Peyer's patch (tissue), 4 donors: ENCODE results near the gene MAB21L3. TPM values are rescaled to one million over a fixed set of nuclear protein-coding genes. Genes with fewer than 3 reads are reported as not detected.

Experiments used
- DNase-seq, 3 donors: peaks; one replicate each; pipeline ENCODE4 v3.0.0-alpha.2; 2017 to 2019
- H3K27ac ChIP-seq, 4 donors: fragments of 200-600 bp; sonication (generic); one replicate each; pipeline ENCODE4 v1.5.1; 2016 to 2019
- H3K27me3 ChIP-seq, 2 donors: fragments of 200-600 bp; sonication (generic); one replicate each; pipeline ENCODE4 v1.5.1; 2019
- H3K36me3 ChIP-seq, 3 donors: fragments of 200-600 bp; sonication (generic); one replicate each; pipeline ENCODE4 v1.5.1; 2016 to 2019
- H3K4me1 ChIP-seq, 4 donors: fragments of 200-600 bp; sonication (generic); one replicate each; pipeline ENCODE4 v1.5.1; 2016 to 2019
- H3K4me3 ChIP-seq, 4 donors: fragments of 200-600 bp; sonication (generic); 1 replicate in 3 of 4; 2 replicates in 1 of 4; pipeline ENCODE4 v1.5.1; 2016 to 2019; ENCODE audit warnings: mild to moderate bottlenecking in 1 of 4
- H3K9me3 ChIP-seq, 4 donors: fragments of 200-600 bp; sonication (generic); one replicate each; pipeline ENCODE4 v1.5.1; 2016 to 2019; ENCODE audit warnings: mild to moderate bottlenecking in 1 of 4
- POLR2A ChIP-seq, 2 donors: fragments of 450-650 bp; IDR thresholded peaks; one replicate each; pipeline ENCODE4 v1.5.1; 2017; ENCODE audit warnings: antibody characterized with exemption in 2 of 2, mild to moderate bottlenecking in 2 of 2, moderate library complexity in 2 of 2
- total RNA-seq, 4 donors: library from RNA; depleted of rRNA; stranded (reverse); fragments of >200 nt; gene quantifications; one replicate each; pipeline ENCODE4 v1.1.0, GENCODE V29; 2016
- TF ChIP-seq, protein P1 (sequence below), 6 experiments: fragments of 450-650 bp in 4 of 6; fragments of 200-600 bp in 2 of 6; sonication (generic) in 1 of 6; IDR thresholded peaks; one replicate each; pipeline ENCODE4 v1.5.1; 2017 to 2019; ENCODE audit warnings: antibody characterized with exemption in 6 of 6, mild to moderate bottlenecking in 3 of 6, moderate library complexity in 1 of 6

MAB21L3 gene
- total RNA-seq, 4 donors from 2014 or later = 0.94 to 1.8 (median 1.1) TPM; not detected in 1

DNA sequence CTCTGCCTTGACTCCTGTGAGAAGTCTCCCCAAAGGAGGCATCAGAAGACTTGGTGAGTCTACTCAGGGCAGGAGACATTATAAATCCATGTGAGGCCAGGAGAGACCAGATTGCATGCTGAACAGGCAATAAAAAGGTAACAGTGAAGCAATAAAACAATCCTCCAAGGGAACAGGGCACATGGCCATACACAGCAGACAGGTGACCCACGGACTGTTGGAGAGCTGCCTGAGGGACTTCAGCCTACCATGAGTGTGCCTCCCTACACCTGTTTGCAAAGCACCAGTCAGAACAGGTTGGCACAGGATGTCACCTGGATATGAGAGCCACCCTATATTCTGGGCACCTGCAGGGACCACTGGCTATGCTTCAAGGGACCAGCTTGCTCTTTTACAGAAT is 67.6 kb downstream of the MAB21L3 start:
- Histone ChIP-seq H3K27ac (peak overlapping the region in 3 of 4 donors; percentile 71 to 94 (median 86)), H3K36me3 (no peaks in the 10 kb centered on the region), H3K4me1 (peaks cover 0 to 15% (median 4%) of the 10 kb centered on the region in 4 donors), H3K4me3 (no peak overlapping the region), H3K27me3 (no peaks in the 10 kb centered on the region), H3K9me3 (no peaks in the 10 kb centered on the region)
- DNase-seq = peak in 2 of 3 donors; percentile 89 to 91
- TF ChIP-seq POLR2A (IDR thresholded peaks at IDR 0.05) = peak in 1 of 2 donors; percentile 12
- TF ChIP-seq, protein P1, sequence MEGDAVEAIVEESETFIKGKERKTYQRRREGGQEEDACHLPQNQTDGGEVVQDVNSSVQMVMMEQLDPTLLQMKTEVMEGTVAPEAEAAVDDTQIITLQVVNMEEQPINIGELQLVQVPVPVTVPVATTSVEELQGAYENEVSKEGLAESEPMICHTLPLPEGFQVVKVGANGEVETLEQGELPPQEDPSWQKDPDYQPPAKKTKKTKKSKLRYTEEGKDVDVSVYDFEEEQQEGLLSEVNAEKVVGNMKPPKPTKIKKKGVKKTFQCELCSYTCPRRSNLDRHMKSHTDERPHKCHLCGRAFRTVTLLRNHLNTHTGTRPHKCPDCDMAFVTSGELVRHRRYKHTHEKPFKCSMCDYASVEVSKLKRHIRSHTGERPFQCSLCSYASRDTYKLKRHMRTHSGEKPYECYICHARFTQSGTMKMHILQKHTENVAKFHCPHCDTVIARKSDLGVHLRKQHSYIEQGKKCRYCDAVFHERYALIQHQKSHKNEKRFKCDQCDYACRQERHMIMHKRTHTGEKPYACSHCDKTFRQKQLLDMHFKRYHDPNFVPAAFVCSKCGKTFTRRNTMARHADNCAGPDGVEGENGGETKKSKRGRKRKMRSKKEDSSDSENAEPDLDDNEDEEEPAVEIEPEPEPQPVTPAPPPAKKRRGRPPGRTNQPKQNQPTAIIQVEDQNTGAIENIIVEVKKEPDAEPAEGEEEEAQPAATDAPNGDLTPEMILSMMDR (IDR thresholded peaks at IDR 0.05) = no peak

DNA sequence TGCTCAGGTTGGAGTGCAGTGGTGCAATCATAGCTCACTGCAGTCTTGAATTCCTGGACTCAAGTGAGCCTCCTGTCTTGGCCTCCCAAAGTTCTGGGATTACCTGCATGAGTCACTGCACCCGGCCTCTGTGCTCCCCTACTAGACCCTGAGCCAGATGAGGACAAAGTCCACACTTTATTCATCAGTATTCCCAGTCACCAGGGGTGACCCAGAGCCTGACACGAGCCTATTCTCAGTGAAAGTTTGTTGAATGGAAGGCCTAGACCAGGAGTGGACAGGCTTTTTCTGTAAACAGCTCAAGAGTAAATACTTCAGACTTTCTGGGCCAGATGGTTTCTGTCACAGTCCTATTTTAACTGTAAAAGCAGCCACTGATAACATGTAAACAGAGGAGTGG is 68.2 kb downstream of the MAB21L3 start:
- no peaks in the 10 kb centered on the region for H3K36me3 ChIP-seq
- no peak for TF ChIP-seq POLR2A (IDR thresholded peaks at IDR 0.05)
- TF ChIP-seq, protein P1 (IDR thresholded peaks at IDR 0.05) = no peak
- peak in 2 of 3 donors; percentile 61 to 72 for DNase-seq
- no peaks in the 10 kb centered on the region for H3K9me3 ChIP-seq
- H3K4me3 ChIP-seq = no peak overlapping the region
- peaks cover 0 to 15% (median 4%) of the 10 kb centered on the region in 4 donors for H3K4me1 ChIP-seq
- no peaks in the 10 kb centered on the region for H3K27me3 ChIP-seq
- peak overlapping the region in 3 of 4 donors; percentile 71 to 94 (median 86) for H3K27ac ChIP-seq

DNA sequence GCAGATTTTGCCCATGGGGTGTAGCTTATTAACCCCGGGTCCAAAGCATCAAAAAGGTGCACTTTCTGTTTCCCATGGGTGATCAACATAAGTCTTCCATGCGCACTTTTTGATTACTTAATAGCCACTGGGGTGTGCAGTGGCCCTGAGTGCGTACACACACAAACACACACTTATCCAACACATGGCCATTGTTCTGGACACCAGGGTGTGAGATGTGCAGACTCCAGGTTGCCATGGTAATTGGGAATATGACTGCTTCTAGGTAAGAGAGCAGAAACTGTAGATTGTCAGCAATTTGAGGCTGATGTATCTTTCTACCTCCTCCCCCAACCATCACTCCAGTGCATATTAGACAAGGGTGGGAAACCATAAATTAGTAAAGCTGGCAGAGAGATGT is 68.8 kb downstream of the MAB21L3 start:
- Histone ChIP-seq H3K36me3 (no peaks in the 10 kb centered on the region), H3K27me3 (no peaks in the 10 kb centered on the region), H3K9me3 (no peaks in the 10 kb centered on the region), H3K4me3 (no peak overlapping the region), H3K4me1 (peaks cover 0 to 15% (median 4%) of the 10 kb centered on the region in 4 donors), H3K27ac (peak overlapping the region in 3 of 4 donors; percentile 71 to 94 (median 86))
- TF ChIP-seq, protein P1 (IDR thresholded peaks at IDR 0.05) = no peak
- no peak for TF ChIP-seq POLR2A (IDR thresholded peaks at IDR 0.05)
- no peak for DNase-seq

DNA sequence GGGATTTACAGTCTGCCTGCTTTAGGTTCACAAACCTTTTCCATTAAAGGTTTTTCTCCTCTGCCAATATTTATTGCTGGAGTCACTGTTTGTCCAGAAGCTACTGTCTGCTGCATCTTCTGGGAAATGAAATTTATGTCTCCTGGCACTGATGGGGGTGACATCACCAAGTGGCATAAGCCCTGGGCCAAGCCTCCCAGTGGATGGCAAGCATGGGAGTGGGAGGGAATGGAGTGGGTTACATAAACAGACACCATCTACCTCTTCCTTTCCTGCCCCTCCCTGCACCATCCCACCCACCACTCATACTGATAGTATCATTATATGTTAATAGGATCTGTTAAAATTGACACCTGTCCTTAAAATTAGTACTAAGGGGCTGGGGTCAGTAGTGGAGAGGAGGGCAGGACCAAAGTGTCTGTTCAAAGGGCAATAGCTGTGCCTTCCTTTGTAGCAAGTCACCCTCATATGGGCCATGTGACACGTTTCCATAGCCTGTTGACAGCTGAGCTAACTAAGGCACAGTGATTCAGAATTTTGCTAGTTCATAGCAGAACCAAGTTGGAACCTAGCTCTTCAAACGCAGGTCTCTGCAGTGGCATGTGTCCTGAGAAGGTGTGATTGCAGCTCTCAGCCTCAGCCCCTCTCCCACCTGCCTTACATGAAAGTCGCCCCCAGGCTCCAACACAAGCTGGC is 71.0 kb downstream of the MAB21L3 start:
- TF ChIP-seq, protein P1 (IDR thresholded peaks at IDR 0.05) = no peak
- TF ChIP-seq POLR2A (IDR thresholded peaks at IDR 0.05) = no peak
- Histone ChIP-seq H3K9me3 (no peaks in the 10 kb centered on the region), H3K36me3 (no peaks in the 10 kb centered on the region), H3K4me1 (peaks cover 0 to 15% (median 4%) of the 10 kb centered on the region in 4 donors), H3K27ac (no peak overlapping the region), H3K27me3 (no peaks in the 10 kb centered on the region), H3K4me3 (no peak overlapping the region)
- DNase-seq = no peak

Other genes starting within 250 kb of the MAB21L3 start
- gene SLC22A15, start 134.9 kb upstream of the MAB21L3 start, total RNA-seq = 1 to 10 TPM in 3 of 4 donors, under 1 TPM in 1; 0.53 to 6.6 (median 2.1) TPM